HG03095 (cell line): ENCODE measurements around the gene TOR2A.
"Not testable (repeated sequence)": the region's sequence is repeated elsewhere in the genome, so short reads cannot be mapped to it uniquely, and the experiment has no call there.

ENCODE experiments used
- ATAC-seq: cut with Tn5 transposase; IDR thresholded peaks from one replicate; pipeline ENCODE4 v1.9.1; 2021; ENCODE audit warnings: moderate library complexity; ENCODE audit not compliant: unreplicated experiment

TOR2A gene

GRCh38 chr9:127769101-127769500 lies 34.0 kb upstream of the TOR2A start:
- ATAC-seq: no peak

- no peak for ATAC-seq
Observed at GRCh38 chr9:127768698-127769097, 33.6 kb upstream of the TOR2A start.

GRCh38 chr9:127767909-127768331 lies 32.8 kb upstream of the TOR2A start:
- ATAC-seq: no peak

GRCh38 chr9:127767410-127767809 lies 32.3 kb upstream of the TOR2A start:
- ATAC-seq: no peak

GRCh38 chr9:127765418-127765817 lies 30.3 kb upstream of the TOR2A start:
- no peak for ATAC-seq

GRCh38 chr9:127763918-127764384 lies 28.9 kb upstream of the TOR2A start:
- ATAC-seq: no peak

GRCh38 chr9:127762111-127762676 lies 27.1 kb upstream of the TOR2A start:
- no peak for ATAC-seq

GRCh38 chr9:127761491-127761956 lies 26.4 kb upstream of the TOR2A start:
- ATAC-seq: no peak

- ATAC-seq: no peak
Observed at GRCh38 chr9:127761061-127761460, 26.0 kb upstream of the TOR2A start.

GRCh38 chr9:127758843-127759242 lies 23.7 kb upstream of the TOR2A start:
- no peak for ATAC-seq

- not testable (repeated sequence) for ATAC-seq
Observed at GRCh38 chr9:127756776-127757175, 21.7 kb upstream of the TOR2A start.

GRCh38 chr9:127756233-127756632 lies 21.1 kb upstream of the TOR2A start:
- ATAC-seq: no peak

- no peak for ATAC-seq
Observed at GRCh38 chr9:127755061-127756060, 20.3 kb upstream of the TOR2A start.

- ATAC-seq: no peak
Observed at GRCh38 chr9:127754099-127755060, 19.3 kb upstream of the TOR2A start.

- ATAC-seq: no peak
Observed at GRCh38 chr9:127753622-127754021, 18.5 kb upstream of the TOR2A start.

- ATAC-seq: no peak
Observed at GRCh38 chr9:127753148-127753547, 18.1 kb upstream of the TOR2A start.

GRCh38 chr9:127751269-127752054 lies 16.4 kb upstream of the TOR2A start:
- no peak for ATAC-seq

- ATAC-seq: no peak
Observed at GRCh38 chr9:127749090-127749787, 14.1 kb upstream of the TOR2A start.

GRCh38 chr9:127746959-127747569 lies 12.0 kb upstream of the TOR2A start:
- ATAC-seq: no peak
